Measurements from ENCODE around the gene RREB1.

RREB1 gene

DNA sequence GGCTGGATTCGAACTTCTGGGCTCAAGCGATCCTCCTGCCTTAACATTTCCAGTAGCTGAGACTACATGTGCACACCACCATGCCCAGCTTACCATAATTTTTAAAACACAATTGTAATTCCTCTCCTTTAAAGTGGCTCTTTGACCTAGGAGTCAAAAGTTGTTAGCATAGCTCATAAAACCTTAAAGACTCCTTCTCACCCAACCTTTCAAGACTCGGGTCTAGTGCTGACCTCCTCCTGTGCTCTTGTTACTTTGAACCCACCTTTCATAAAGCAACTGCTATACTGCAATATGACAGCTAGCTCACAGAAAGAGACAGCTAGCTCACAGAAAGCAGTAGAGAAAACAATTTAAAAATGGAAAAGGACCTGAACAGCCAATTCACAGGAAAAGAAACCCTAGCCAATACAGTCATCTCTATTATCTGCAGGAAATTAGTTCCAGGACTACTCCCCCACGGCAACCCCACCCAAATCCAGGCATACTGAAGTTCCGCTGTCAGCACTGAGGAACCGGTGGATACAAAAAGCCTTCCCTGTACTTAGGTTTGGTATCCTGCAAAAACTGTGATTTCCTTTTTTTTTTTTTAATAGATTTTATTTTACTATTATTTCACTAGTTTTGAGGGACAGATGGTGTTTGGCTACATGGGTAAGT lies 185.0 kb downstream of the RREB1 start:
- H3K4me3 ChIP-seq (ENCODE audit: control insufficient read depth, low read depth, low read length), result no peak overlapping the region
- DNase-seq (ENCODE audit: low read depth), result no peak
- TF ChIP-seq, protein P1, sequence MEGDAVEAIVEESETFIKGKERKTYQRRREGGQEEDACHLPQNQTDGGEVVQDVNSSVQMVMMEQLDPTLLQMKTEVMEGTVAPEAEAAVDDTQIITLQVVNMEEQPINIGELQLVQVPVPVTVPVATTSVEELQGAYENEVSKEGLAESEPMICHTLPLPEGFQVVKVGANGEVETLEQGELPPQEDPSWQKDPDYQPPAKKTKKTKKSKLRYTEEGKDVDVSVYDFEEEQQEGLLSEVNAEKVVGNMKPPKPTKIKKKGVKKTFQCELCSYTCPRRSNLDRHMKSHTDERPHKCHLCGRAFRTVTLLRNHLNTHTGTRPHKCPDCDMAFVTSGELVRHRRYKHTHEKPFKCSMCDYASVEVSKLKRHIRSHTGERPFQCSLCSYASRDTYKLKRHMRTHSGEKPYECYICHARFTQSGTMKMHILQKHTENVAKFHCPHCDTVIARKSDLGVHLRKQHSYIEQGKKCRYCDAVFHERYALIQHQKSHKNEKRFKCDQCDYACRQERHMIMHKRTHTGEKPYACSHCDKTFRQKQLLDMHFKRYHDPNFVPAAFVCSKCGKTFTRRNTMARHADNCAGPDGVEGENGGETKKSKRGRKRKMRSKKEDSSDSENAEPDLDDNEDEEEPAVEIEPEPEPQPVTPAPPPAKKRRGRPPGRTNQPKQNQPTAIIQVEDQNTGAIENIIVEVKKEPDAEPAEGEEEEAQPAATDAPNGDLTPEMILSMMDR (IDR thresholded peaks at IDR 0.05; ENCODE audit: control insufficient read depth, insufficient read depth, low read depth, low read length, missing control alignments), result no peak

DNA sequence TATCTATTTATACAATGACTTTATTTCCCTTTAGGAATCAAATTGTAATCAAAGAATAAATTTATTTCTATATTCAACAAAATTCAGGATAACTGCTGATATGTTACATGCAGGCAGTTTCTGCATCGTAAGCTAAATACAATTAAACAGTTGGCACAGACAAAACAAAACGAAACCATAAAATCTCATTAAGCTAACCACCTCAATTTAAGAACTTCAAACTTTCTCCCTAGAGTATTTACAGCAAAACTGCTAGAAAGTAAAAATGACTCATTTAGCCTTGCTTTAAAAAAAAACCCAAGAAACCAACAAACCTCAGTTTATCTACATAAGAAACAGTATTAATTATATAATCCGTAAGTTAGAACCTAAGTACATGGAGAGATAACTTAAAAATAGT lies 188.2 kb downstream of the RREB1 start:
- H3K4me3 ChIP-seq (ENCODE audit: control insufficient read depth, low read depth, low read length), result no peak overlapping the region
- DNase-seq (ENCODE audit: low read depth), result no peak
- TF ChIP-seq, protein P1 (IDR thresholded peaks at IDR 0.05; ENCODE audit: control insufficient read depth, insufficient read depth, low read depth, low read length, missing control alignments), result no peak

DNA sequence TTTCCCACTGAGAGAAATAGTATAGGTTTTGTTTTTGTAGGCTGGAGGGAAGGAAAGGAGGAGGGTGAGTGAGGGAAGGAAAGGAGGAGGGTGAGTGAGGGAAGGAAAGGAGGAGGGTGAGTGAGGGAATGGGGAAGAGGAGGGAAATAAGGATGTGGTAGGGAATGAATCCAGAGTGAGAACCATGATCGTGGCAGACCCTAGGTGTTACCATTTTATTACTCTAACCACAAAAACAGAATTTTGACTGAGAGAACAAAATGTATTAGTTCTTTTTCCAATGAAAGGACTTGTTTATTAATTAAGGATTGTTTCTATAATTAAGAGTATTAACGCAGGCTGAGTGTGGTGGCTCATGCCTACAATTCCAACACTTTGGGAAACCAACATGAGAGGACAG lies 188.8 kb downstream of the RREB1 start:
- TF ChIP-seq, protein P1 (IDR thresholded peaks at IDR 0.05; ENCODE audit: control insufficient read depth, insufficient read depth, low read depth, low read length, missing control alignments), result no peak
- H3K4me3 ChIP-seq (ENCODE audit: control insufficient read depth, low read depth, low read length), result no peak overlapping the region
- DNase-seq (ENCODE audit: low read depth), result no peak

DNA sequence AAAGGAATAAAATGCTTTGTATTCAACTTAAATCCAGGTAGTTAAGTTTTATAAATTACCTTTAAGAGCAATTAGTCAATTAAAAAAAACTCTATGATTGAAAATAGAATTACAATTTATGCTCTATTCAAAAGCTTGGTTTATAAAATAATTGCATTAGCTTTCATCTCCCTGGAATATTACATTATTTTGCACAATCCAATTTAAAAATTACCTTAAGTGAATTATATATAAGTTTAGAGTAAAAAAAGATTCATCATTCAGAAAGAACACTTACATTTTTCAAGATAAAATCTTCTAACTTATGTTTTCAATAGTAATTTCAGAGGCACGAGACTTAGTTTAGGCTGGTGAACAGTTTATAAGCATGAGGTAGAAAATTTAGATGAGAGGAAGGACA lies 190.4 kb downstream of the RREB1 start:
- no peak overlapping the region for H3K4me3 ChIP-seq (ENCODE audit: control insufficient read depth, low read depth, low read length)
- TF ChIP-seq, protein P1 (IDR thresholded peaks at IDR 0.05; ENCODE audit: control insufficient read depth, insufficient read depth, low read depth, low read length, missing control alignments), result no peak
- DNase-seq (ENCODE audit: low read depth), result no peak

DNA sequence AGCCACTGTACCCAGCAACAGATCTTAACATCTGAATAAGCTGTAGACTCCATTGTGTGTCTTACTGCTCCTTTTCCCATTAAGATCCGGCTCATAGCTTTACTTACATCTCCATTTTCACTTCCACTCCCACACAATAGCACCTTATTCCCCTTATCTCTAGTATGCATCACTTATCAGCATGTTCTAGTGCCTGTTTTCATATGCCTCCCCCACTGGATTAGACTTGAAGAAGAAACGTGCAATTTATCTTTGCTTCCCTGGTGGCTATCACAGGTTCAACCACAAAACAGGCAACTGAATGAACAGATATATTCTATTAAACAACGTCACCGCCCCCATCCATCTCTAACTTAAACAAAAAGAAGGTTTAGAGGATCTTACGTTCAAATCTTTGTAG lies 193.2 kb downstream of the RREB1 start:
- no peak overlapping the region for H3K4me3 ChIP-seq (ENCODE audit: control insufficient read depth, low read depth, low read length)
- no peak for DNase-seq (ENCODE audit: low read depth)
- TF ChIP-seq, protein P1 (IDR thresholded peaks at IDR 0.05; ENCODE audit: control insufficient read depth, insufficient read depth, low read depth, low read length, missing control alignments), result no peak

Data from AG09309 (cell line).